AG09319 (cell line): ENCODE data around the gene GNG8.

ENCODE experiments used
- DNase-seq: peaks from one replicate; pipeline ENCODE4 v3.0.0-alpha.2; 2010; ENCODE audit warnings: low read depth; ENCODE audit errors: extremely low read depth
- CTCF ChIP-seq: IDR thresholded peaks from 2 replicates; pipeline ENCODE4 v1.5.1; 2011; ENCODE audit warnings: low read depth, mild to moderate bottlenecking, inconsistent platforms, low read length, moderate library complexity

GNG8 gene

GRCh38 chr19:46656541-46656940 is 20.5 kb upstream of the GNG8 start:
- no peak for DNase-seq
- no peak for TF ChIP-seq CTCF

DNA sequence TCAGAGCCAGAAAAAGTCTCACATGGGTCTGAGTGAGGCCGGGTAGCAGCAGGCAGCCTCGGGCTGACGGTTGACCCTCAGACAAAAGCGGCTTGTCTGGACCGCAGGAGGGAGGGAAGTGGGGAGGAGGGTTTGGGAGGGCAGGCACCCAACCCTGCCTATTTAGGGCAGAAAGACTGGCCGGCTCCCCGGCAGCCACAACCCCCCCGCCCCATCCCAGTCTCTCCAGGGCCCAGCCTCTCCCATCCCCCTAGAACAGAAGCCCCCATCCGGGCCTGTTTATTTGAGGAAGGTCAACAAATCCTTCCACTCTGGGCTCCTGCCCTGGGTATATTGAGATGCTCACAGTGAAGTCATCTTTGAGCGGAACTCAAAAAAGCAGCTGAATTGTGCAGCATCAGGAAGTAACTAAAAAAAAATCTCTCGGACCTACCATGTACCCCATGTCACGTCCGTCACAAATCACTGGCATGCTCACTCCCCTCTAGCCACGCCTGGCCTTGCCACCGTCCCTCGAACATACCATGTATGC is 18.7 kb upstream of the GNG8 start:
- no peak for DNase-seq
- no peak for TF ChIP-seq CTCF

DNA sequence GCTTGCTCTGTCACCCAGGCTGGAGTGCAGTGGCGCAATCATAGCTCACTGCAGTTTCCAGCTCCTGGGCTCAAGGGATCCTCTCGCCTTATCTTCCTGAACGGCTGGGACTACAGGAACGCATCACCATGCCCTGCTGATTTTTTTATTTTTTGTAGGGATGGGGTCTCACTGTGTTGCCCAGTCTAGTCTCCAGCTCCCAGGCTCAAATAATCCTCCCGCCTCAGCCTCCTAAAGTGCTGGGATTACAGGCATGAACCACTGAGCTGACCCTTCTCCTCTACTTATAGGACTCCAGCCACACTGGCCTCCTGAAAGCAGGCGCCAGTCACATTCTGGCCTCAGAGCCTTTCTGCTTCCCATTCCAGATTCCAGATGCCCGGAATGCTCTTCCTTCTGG is 14.4 kb upstream of the GNG8 start:
- no peak for TF ChIP-seq CTCF
- no peak for DNase-seq

GRCh38 chr19:46648961-46649960 is 13.3 kb upstream of the GNG8 start:
- no peak for DNase-seq
- no peak for TF ChIP-seq CTCF

DNA sequence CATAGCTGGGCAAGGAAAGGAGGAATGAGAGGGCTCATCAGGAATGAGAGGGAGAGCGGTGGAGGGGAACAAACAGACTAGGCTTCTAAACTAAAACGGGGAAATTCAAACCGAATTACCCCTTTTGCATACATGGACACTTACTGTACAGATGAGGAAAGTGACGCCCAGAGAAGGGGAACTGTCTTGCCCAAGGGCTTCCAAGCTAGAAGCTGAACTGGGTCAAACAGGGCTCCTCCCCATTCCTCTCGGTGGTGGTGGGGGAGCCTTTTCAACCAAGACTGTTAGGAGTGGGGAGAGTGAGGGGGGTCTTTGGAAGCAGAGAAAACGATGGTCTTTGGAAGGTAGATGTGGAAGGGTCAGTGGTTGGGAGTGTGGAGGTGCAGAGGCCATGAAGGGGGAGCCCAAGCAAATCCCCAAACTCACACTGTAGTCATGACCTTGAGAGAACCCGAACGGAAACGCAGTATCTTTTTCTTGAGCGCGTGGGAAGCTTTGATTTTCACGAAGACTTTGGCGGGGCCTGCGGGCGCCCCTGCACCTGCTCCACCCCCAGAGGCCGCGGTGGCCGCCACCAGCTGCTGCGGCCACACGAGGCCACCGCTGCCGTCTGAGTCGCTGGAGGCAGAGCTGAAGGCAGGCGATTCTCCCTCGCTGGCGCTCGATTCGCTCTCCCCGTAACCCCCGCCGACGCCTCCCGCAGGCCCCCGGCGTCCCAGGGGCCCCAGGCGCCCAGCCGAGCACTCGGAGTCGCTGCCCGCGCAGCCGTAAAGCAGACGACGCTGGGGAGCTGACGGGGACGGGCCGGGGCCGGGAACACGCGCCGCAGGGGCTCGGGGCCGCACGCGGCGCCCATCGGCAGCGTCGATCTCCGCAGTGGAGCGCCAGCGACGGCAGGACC is 12.3 kb upstream of the GNG8 start:
- no peak for DNase-seq
- no peak for TF ChIP-seq CTCF

- DNase-seq = no peak
- TF ChIP-seq CTCF = no peak
Observed at GRCh38 chr19:46646402-46646801, 10.4 kb upstream of the GNG8 start.
